Neural cell (in vitro differentiated cells): ENCODE measurements around the gene RSL24D1. TPM values are rescaled to one million over a fixed set of nuclear protein-coding genes. Genes with fewer than 3 reads are reported as not detected.

Experiments used
- H2AFZ ChIP-seq: fragments of 200-600, 300-800 bp; sonication (generic), shearing (Covaris generic); 2 replicates; pipeline ENCODE4 v1.6.0; 2014; ENCODE audit warnings: low read depth, mild to moderate bottlenecking, antibody characterized with exemption, low read length, moderate library complexity
- H3F3A ChIP-seq: fragments of 200-600 bp; shearing (Covaris generic); 2 replicates; pipeline ENCODE4 v1.6.1; 2016; ENCODE audit warnings: mild to moderate bottlenecking, moderate library complexity, mixed read lengths, antibody characterized with exemption, low read length; ENCODE audit not compliant: insufficient read depth, poor library complexity, severe bottlenecking
- H3K27ac ChIP-seq: fragments of 200-600, 300-800 bp; sonication (generic), shearing (Covaris generic); 2 replicates; pipeline ENCODE4 v1.5.1; 2014; ENCODE audit warnings: mild to moderate bottlenecking, low read length, moderate library complexity
- H3K27me3 ChIP-seq: fragments of 300-800, 200-600 bp; sonication (generic), shearing (Covaris generic); 2 replicates; pipeline ENCODE4 v1.6.0; 2014; ENCODE audit warnings: mild to moderate bottlenecking, low read depth, low read length, moderate library complexity; ENCODE audit not compliant: insufficient read depth
- H3K36me3 ChIP-seq: fragments of 300-800, 200-600 bp; sonication (generic), shearing (Covaris generic); 2 replicates; pipeline ENCODE4 v1.5.1; 2014; ENCODE audit warnings: mild to moderate bottlenecking, antibody characterized with exemption, low read length, moderate library complexity; ENCODE audit not compliant: insufficient read depth
- H3K4me2 ChIP-seq: fragments of 300-800, 200-600 bp; sonication (generic), shearing (Covaris generic); 2 replicates; pipeline ENCODE4 v1.6.0; 2014; ENCODE audit warnings: mild to moderate bottlenecking, low read length
- H3K4me3 ChIP-seq: fragments of 300-800, 200-600 bp; sonication (generic), shearing (Covaris generic); 2 replicates; pipeline ENCODE4 v1.5.1; 2014; ENCODE audit warnings: mild to moderate bottlenecking, low read length, moderate library complexity
- H3K79me2 ChIP-seq: fragments of 200-600 bp; shearing (Covaris generic); replicated peaks from 2 replicates; pipeline ENCODE4 v1.6.0; 2014; ENCODE audit warnings: mild to moderate bottlenecking, low read length, moderate library complexity; ENCODE audit not compliant: insufficient read depth
- H3K9ac ChIP-seq: fragments of 300-800, 200-600 bp; sonication (generic), shearing (Covaris generic); 2 replicates; pipeline ENCODE4 v1.6.1; 2016; ENCODE audit warnings: mild to moderate bottlenecking, low read length, mixed read lengths
- H3K9me2 ChIP-seq: fragments of 200-600 bp; shearing (Covaris generic); 2 replicates; pipeline ENCODE4 v1.6.1; 2016; ENCODE audit warnings: mild to moderate bottlenecking, low read length, mixed read lengths; ENCODE audit not compliant: insufficient read depth
- H3K9me3 ChIP-seq: fragments of 200-600, 300-800 bp; sonication (generic), shearing (Covaris generic); 2 replicates; pipeline ENCODE4 v1.6.1; 2016; ENCODE audit warnings: mild to moderate bottlenecking, mixed run types, low read length, moderate library complexity, mixed read lengths
- H4K20me1 ChIP-seq: fragments of 200-600 bp; shearing (Covaris generic); 2 replicates; pipeline ENCODE4 v1.6.1; 2016; ENCODE audit warnings: mild to moderate bottlenecking, mixed run types; ENCODE audit not compliant: insufficient read depth
- CTCF ChIP-seq: fragments of 450-650 bp; IDR thresholded peaks from 2 replicates; pipeline ENCODE4 v1.5.1; 2014; ENCODE audit warnings: antibody characterized with exemption, mild to moderate bottlenecking, moderate library complexity; ENCODE audit not compliant: poor library complexity, severe bottlenecking
- EP300 ChIP-seq: fragments of 450-650 bp; conservative IDR thresholded peaks from 2 replicates; pipeline ENCODE4 v1.6.1; 2014; ENCODE audit warnings: antibody characterized with exemption, mild to moderate bottlenecking, moderate library complexity; ENCODE audit not compliant: poor library complexity, severe bottlenecking
- EZH2 ChIP-seq: fragments of 200-600, 300-800 bp; shearing (Covaris generic), sonication (generic); IDR thresholded peaks from 2 replicates; pipeline ENCODE4 v1.6.1; 2014; ENCODE audit warnings: antibody characterized with exemption, low read length, borderline replicate concordance, mild to moderate bottlenecking; ENCODE audit not compliant: insufficient read depth, poor library complexity, severe bottlenecking
- MXI1 ChIP-seq: fragments of 450-650 bp; conservative IDR thresholded peaks from 2 replicates; pipeline ENCODE4 v1.6.1; 2014; ENCODE audit warnings: antibody characterized with exemption, mild to moderate bottlenecking; ENCODE audit not compliant: poor library complexity, severe bottlenecking
- POLR2AphosphoS5 ChIP-seq: IDR thresholded peaks from 2 replicates; pipeline ENCODE4 v1.6.1; 2012
- RAD21 ChIP-seq: fragments of 450-650 bp; conservative IDR thresholded peaks from 2 replicates; pipeline ENCODE4 v1.6.1; 2014; ENCODE audit warnings: antibody characterized with exemption, mild to moderate bottlenecking, moderate library complexity
- SMC3 ChIP-seq: fragments of 450-650 bp; conservative IDR thresholded peaks from 2 replicates; pipeline ENCODE4 v1.6.1; 2014; ENCODE audit warnings: antibody characterized with exemption, mild to moderate bottlenecking, moderate library complexity; ENCODE audit not compliant: poor library complexity
- TAF1 ChIP-seq: IDR thresholded peaks from 2 replicates; pipeline ENCODE4 v1.6.1; 2012; ENCODE audit warnings: low read depth
- polyA minus RNA-seq: library from RNA; depleted of rRNA, polyadenylated mRNA; stranded (reverse); fragments of >200 nt; gene quantifications from 2 replicates; pipeline ENCODE4 v1.2.3, GENCODE V29; 2014
- polyA plus RNA-seq: library from polyadenylated mRNA; depleted of rRNA; stranded (reverse); fragments of >200 nt; gene quantifications from 2 replicates; pipeline ENCODE4 v1.2.3, GENCODE V29; 2014
- TF ChIP-seq, protein P1 (sequence below): IDR thresholded peaks from 2 replicates; pipeline ENCODE4 v1.6.1; 2012; ENCODE audit warnings: borderline replicate concordance

The RSL24D1 gene
- 184 and 227 TPM in 2 replicates for polyA plus RNA-seq
- polyA minus RNA-seq, result 122 and 136 TPM in 2 replicates

DNA sequence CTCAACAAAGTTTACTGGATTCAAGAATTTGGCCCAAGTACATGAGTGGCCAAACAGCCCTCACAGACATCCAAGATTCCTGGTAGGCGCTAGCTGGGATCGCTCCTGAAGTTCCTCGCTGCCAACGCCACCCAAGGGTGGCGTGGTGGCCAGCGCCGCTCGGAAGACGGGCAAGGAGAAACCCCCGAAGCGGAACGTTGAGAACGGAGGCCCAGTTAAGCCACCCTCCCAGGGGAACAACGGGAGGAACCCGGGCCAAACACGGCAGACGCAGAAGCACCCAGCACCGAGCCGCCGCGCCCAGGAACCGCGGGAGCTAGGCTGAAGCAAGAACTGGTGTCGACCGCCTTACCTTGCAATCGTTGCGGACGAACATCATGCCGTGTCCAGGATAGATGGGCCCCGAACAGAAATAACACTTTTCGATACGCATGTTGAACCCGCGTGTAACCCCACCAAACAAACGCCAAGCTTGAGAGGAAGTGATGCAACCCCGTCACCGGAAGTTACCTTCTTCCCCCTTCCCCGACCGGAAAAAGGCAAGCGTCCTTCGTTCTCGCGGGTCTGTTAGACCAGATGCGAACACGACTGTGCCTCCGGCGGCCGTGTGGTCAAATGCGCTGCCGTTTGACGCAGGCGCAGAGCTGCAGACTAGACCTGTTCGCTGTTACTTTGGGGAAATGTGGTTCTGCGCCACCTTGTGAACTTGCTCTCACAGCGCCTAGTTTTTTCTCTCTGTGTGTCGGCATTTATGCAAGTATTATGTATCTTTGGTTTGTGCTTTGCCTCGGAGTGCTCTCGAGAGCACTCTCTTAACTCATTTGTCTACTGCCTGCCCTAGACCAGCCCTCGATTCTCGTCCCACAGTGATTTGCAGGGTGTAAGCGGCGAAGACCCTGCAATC is at the start of gene RSL24D1:
TSS of gene RSL24D1 (minus strand) at position 484 of the 904 bp plus-strand sequence. CDS start at position 433, 51 bp downstream.
- no peaks in the 10 kb centered on the region for H3K9me2 ChIP-seq
- peak within 1 kb of the TSS; percentile 83 for H3K9ac ChIP-seq
- H3K4me3 ChIP-seq, result peak within 1 kb of the TSS; percentile 82
- H2AFZ ChIP-seq, result peak within 1 kb of the TSS; percentile 89
- no peaks in the 10 kb centered on the region for H3F3A ChIP-seq
- no peaks in the 10 kb centered on the region for H3K27me3 ChIP-seq
- peak within 1 kb of the TSS; percentile 84 for H3K27ac ChIP-seq
- H3K9me3 ChIP-seq, result no peaks in the 10 kb centered on the region
- TF ChIP-seq RAD21, result peak; percentile 80
- TF ChIP-seq EP300, result peak; percentile 69
- TF ChIP-seq POLR2AphosphoS5, result peak; percentile 86
- TF ChIP-seq, protein P1, sequence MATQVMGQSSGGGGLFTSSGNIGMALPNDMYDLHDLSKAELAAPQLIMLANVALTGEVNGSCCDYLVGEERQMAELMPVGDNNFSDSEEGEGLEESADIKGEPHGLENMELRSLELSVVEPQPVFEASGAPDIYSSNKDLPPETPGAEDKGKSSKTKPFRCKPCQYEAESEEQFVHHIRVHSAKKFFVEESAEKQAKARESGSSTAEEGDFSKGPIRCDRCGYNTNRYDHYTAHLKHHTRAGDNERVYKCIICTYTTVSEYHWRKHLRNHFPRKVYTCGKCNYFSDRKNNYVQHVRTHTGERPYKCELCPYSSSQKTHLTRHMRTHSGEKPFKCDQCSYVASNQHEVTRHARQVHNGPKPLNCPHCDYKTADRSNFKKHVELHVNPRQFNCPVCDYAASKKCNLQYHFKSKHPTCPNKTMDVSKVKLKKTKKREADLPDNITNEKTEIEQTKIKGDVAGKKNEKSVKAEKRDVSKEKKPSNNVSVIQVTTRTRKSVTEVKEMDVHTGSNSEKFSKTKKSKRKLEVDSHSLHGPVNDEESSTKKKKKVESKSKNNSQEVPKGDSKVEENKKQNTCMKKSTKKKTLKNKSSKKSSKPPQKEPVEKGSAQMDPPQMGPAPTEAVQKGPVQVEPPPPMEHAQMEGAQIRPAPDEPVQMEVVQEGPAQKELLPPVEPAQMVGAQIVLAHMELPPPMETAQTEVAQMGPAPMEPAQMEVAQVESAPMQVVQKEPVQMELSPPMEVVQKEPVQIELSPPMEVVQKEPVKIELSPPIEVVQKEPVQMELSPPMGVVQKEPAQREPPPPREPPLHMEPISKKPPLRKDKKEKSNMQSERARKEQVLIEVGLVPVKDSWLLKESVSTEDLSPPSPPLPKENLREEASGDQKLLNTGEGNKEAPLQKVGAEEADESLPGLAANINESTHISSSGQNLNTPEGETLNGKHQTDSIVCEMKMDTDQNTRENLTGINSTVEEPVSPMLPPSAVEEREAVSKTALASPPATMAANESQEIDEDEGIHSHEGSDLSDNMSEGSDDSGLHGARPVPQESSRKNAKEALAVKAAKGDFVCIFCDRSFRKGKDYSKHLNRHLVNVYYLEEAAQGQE, result no peak
- peak; percentile 94 for TF ChIP-seq SMC3
- TF ChIP-seq MXI1, result peak; percentile 98
- peak; percentile 95 for TF ChIP-seq CTCF
- TF ChIP-seq EZH2, result no peak
- H3K79me2 ChIP-seq, result peaks cover 37% of the 10 kb centered on the region
- H4K20me1 ChIP-seq, result no peaks in the 10 kb centered on the region
- H3K36me3 ChIP-seq, result no peaks in the 10 kb centered on the region
- peak within 1 kb of the TSS; percentile 92 for H3K4me2 ChIP-seq

- no peaks in the 10 kb centered on the region for H3K9me3 ChIP-seq
- no peaks in the 10 kb centered on the region for H3K36me3 ChIP-seq
- H3K27ac ChIP-seq, result no peak overlapping the region
- H3K9ac ChIP-seq, result no peak overlapping the region
- H3K27me3 ChIP-seq, result no peaks in the 10 kb centered on the region
- no peak overlapping the region for H3K4me3 ChIP-seq
- H3F3A ChIP-seq, result no peaks in the 10 kb centered on the region
- H3K4me2 ChIP-seq, result no peak overlapping the region
- no peaks in the 10 kb centered on the region for H3K9me2 ChIP-seq
- H2AFZ ChIP-seq, result no peak overlapping the region
- H4K20me1 ChIP-seq, result no peaks in the 10 kb centered on the region
- no peaks in the 10 kb centered on the region for H3K79me2 ChIP-seq
- TF ChIP-seq, protein P1, result no peak
- no peak for TF ChIP-seq EP300
- no peak for TF ChIP-seq EZH2
- TF ChIP-seq CTCF, result no peak
- no peak for TF ChIP-seq SMC3
- TF ChIP-seq MXI1, result no peak
- no peak for TF ChIP-seq POLR2AphosphoS5
- no peak for TF ChIP-seq TAF1
- no peak for TF ChIP-seq RAD21
Measured at GRCh38 chr15:55245059-55245458, 48.3 kb upstream of the RSL24D1 start.
